Measurements from ENCODE around the gene GAL.

DNA sequence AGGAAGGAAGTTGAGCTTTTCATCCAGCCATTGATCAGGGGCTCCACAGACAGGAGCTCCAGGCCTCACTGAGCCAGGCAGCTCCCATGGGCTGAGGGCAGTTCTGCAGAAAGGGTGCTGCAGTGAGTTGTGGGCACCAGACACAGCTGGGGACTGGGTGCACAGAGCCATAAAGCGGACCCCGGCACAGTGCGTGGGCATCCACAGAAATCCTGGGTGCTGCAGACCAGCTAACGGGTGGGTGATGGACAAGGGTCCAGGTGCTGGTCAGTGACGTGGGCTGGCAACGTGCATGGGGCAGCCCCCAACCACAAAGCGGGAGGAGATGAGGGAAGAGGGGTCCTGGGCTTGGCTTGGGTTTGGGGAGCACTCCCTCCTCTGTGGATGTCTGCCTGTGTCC lies 19.4 kb upstream of the GAL start:
- TF ChIP-seq, protein P1, sequence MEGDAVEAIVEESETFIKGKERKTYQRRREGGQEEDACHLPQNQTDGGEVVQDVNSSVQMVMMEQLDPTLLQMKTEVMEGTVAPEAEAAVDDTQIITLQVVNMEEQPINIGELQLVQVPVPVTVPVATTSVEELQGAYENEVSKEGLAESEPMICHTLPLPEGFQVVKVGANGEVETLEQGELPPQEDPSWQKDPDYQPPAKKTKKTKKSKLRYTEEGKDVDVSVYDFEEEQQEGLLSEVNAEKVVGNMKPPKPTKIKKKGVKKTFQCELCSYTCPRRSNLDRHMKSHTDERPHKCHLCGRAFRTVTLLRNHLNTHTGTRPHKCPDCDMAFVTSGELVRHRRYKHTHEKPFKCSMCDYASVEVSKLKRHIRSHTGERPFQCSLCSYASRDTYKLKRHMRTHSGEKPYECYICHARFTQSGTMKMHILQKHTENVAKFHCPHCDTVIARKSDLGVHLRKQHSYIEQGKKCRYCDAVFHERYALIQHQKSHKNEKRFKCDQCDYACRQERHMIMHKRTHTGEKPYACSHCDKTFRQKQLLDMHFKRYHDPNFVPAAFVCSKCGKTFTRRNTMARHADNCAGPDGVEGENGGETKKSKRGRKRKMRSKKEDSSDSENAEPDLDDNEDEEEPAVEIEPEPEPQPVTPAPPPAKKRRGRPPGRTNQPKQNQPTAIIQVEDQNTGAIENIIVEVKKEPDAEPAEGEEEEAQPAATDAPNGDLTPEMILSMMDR (IDR thresholded peaks at IDR 0.05) = no peak
- TF ChIP-seq POLR2A (IDR thresholded peaks at IDR 0.05) = no peak
